Measurements from ENCODE around the gene HDAC1. TPM values are rescaled to one million over a fixed set of nuclear protein-coding genes. Genes with fewer than 3 reads are reported as not detected.
A peak's percentile ranks its signal among the peaks of the same experiment; 100 is the strongest.

The HDAC1 gene
- polyA plus RNA-seq, 3 donors: 73.8 to 95.0 (median 88.7) TPM

- no peak overlapping the region for H3K4me2 ChIP-seq (replicated peaks; ENCODE audit: extremely low read depth, low read length, poor library complexity, severe bottlenecking)
- H3K4me3 ChIP-seq (replicated peaks in 1 of 3; ENCODE audit: low read depth in 2 of 3, low read length in 3 of 3): no peak overlapping the region
- peaks cover 0 to 13% (median 4%) of the 10 kb centered on the region in 7 donors for H3K9me3 Mint-ChIP-seq
- no peak overlapping the region for H3K4me3 Mint-ChIP-seq
- DNase-seq: no peak
- peaks cover 18 to 35% of the 10 kb centered on the region in 2 donors for H3K36me3 Mint-ChIP-seq
- peaks cover 18% of the 10 kb centered on the region for H4K20me1 ChIP-seq (ENCODE audit: insufficient read depth, low read length)
- H3K79me2 ChIP-seq (ENCODE audit: insufficient read depth, low read length): no peaks in the 10 kb centered on the region
- H3K9me3 ChIP-seq (replicated peaks in 1 of 2; ENCODE audit: control insufficient read depth in 1 of 2, insufficient read depth in 1 of 2, low read length in 2 of 2): no peaks in the 10 kb centered on the region
- intact Hi-C loops (cut with micrococcal nuclease): no loop called here
- peaks cover 15 to 23% of the 10 kb centered on the region in 2 donors for H3K4me1 ChIP-seq (ENCODE audit: control insufficient read depth in 1 of 2, insufficient read depth in 2 of 2, low read length in 2 of 2)
- peaks cover 3 to 17% of the 10 kb centered on the region in 2 donors for H3K27me3 ChIP-seq (ENCODE audit: control insufficient read depth in 2 of 2, insufficient read depth in 2 of 2, low read length in 2 of 2)
- 92% methylated on average over 2 of the region's 3 CpGs for WGBS (ENCODE audit: insufficient coverage)
- peaks cover 32 to 62% (median 41%) of the 10 kb centered on the region in 3 donors for H3K27me3 Mint-ChIP-seq (ENCODE audit: low read depth in 3 of 3)
- no peak overlapping the region for H2AFZ ChIP-seq (ENCODE audit: insufficient read depth, low read depth, low read length, poor library complexity, severe bottlenecking)
- H3K27ac ChIP-seq (ENCODE audit: low read depth in 1 of 2, low read length in 2 of 2): no peak overlapping the region
- no peak overlapping the region for H3K27ac Mint-ChIP-seq
- H3K9ac ChIP-seq (ENCODE audit: insufficient read depth, low read length, poor library complexity, severe bottlenecking): no peak overlapping the region
- no peak for TF ChIP-seq CTCF (IDR thresholded peaks at IDR 0.05)
- H3K4me1 Mint-ChIP-seq: peaks cover 30% of the 10 kb centered on the region
- peaks cover 2 to 6% of the 10 kb centered on the region in 2 donors for H3K36me3 ChIP-seq (replicated peaks in 1 of 2; ENCODE audit: control insufficient read depth in 1 of 2, insufficient read depth in 2 of 2, low read length in 2 of 2)
Observed at GRCh38 chr1:32358435-32358834, 66.6 kb downstream of the HDAC1 start.

- Histone ChIP-seq H3K9ac (ENCODE audit: insufficient read depth, low read length, poor library complexity, severe bottlenecking) (no peak overlapping the region), H3K27me3 (ENCODE audit: control insufficient read depth in 2 of 2, insufficient read depth in 2 of 2, low read length in 2 of 2) (peaks cover 3 to 17% of the 10 kb centered on the region in 2 donors), H3K9me3 (replicated peaks in 1 of 2; ENCODE audit: control insufficient read depth in 1 of 2, insufficient read depth in 1 of 2, low read length in 2 of 2) (no peaks in the 10 kb centered on the region), H3K4me3 (replicated peaks in 1 of 3; ENCODE audit: low read depth in 2 of 3, low read length in 3 of 3) (no peak overlapping the region), H3K79me2 (ENCODE audit: insufficient read depth, low read length) (no peaks in the 10 kb centered on the region), H2AFZ (ENCODE audit: insufficient read depth, low read depth, low read length, poor library complexity, severe bottlenecking) (no peak overlapping the region), H3K4me2 (replicated peaks; ENCODE audit: extremely low read depth, low read length, poor library complexity, severe bottlenecking) (peak overlapping the region; percentile 61), H3K4me1 (ENCODE audit: control insufficient read depth in 1 of 2, insufficient read depth in 2 of 2, low read length in 2 of 2) (peaks cover 6 to 14% of the 10 kb centered on the region in 2 donors), H3K36me3 (replicated peaks in 1 of 2; ENCODE audit: control insufficient read depth in 1 of 2, insufficient read depth in 2 of 2, low read length in 2 of 2) (peaks cover 20 to 32% of the 10 kb centered on the region in 2 donors), H4K20me1 (ENCODE audit: insufficient read depth, low read length) (peaks cover 23% of the 10 kb centered on the region), H3K27ac (ENCODE audit: low read depth in 1 of 2, low read length in 2 of 2) (no peak overlapping the region)
- 68% methylated on average over 35 of the region's 35 CpGs for WGBS (ENCODE audit: insufficient coverage)
- DNase-seq: no peak
- Mint-ChIP-seq H3K27me3 (ENCODE audit: low read depth in 3 of 3) (peaks cover 26 to 51% (median 31%) of the 10 kb centered on the region in 3 donors), H3K4me3 (peak overlapping the region in 1 of 2 donors; percentile 86), H3K4me1 (peaks cover 16% of the 10 kb centered on the region), H3K27ac (no peak overlapping the region), H3K9me3 (peaks cover 0 to 13% (median 3%) of the 10 kb centered on the region in 7 donors), H3K36me3 (peaks cover 39 to 43% of the 10 kb centered on the region in 2 donors)
- intact Hi-C loops (cut with micrococcal nuclease): no loop called here
- TF ChIP-seq CTCF (IDR thresholded peaks at IDR 0.05): no peak
Observed at GRCh38 chr1:32361308-32361673, 69.4 kb downstream of the HDAC1 start.

Measured in CD14-positive monocyte (primary cell).